Activated T-helper 2 cell treated with anti-CD3 and anti-CD28 coated beads, Interferon-gamma antibody, Interleukin-2, Interleukin-4, amounts not matched to agents 10 μg/mL and 5 μg/mL and 100 μg/mL, durations not matched to agents 14 hours and 24 hours and 36 hours (primary cell): ENCODE measurements around the gene CNOT11. TPM values are rescaled to one million over a fixed set of nuclear protein-coding genes. Genes with fewer than 3 reads are reported as not detected.
"Not testable (repeated sequence)": the region's sequence is repeated elsewhere in the genome, so short reads cannot be mapped to it uniquely, and the experiment has no call there.

Source experiments
- DNase-seq: peaks from one replicate; pipeline ENCODE4 v3.0.0; 2021; ENCODE audit warnings: low spot score
- H3K27ac Mint-ChIP-seq: one replicate; pipeline ENCODE4 v1.8.0; 2021; ENCODE audit warnings: mixed read lengths
- H3K27me3 Mint-ChIP-seq: one replicate; pipeline ENCODE4 v1.8.0; 2021; ENCODE audit warnings: low read depth, mixed read lengths
- H3K36me3 Mint-ChIP-seq: one replicate; pipeline ENCODE4 v1.8.0; 2021; ENCODE audit warnings: low read depth, mixed read lengths
- H3K4me1 Mint-ChIP-seq: one replicate; pipeline ENCODE4 v1.8.0; 2021; ENCODE audit warnings: low read depth, mixed read lengths
- H3K4me3 Mint-ChIP-seq: one replicate; pipeline ENCODE4 v1.8.0; 2021; ENCODE audit warnings: low read depth, mild to moderate bottlenecking, moderate library complexity, mixed read lengths
- H3K9me3 Mint-ChIP-seq: one replicate; pipeline ENCODE4 v1.8.0; 2021; ENCODE audit warnings: mixed read lengths
- intact Hi-C: fragments of 100-400 bp; cut with micrococcal nuclease; formaldehyde crosslinking; loops from one replicate; pipeline ENCODE4 v1.15.1; 2023
- total RNA-seq: library from RNA; stranded (reverse); gene quantifications from 2 replicates; pipeline ENCODE4 v1.2.3, GENCODE V29; 2022

CNOT11 gene
- total RNA-seq, 1 donor from 2014 or later, result 77.6 TPM

- intact Hi-C loops, result loop anchor here (5.0 to 10.0 kb wide), 2 partner anchors 133 to 239 kb away; partner anchors contain the start of gene CREG2
- not testable (repeated sequence) for H3K27me3 Mint-ChIP-seq, H3K9me3 Mint-ChIP-seq, DNase-seq, H3K27ac Mint-ChIP-seq
- Mint-ChIP-seq H3K4me1 (peaks cover 31% of the 10 kb centered on the region), H3K36me3 (peaks cover 17% of the 10 kb centered on the region), H3K4me3 (peak overlapping the region; percentile 13)
Measured at GRCh38 chr2:101251246-101251781, 1.4 kb upstream of the CNOT11 start.

GRCh38 chr2:101251844-101252407 is 760 bp upstream of the CNOT11 start:
- Mint-ChIP-seq H3K4me3 (peak overlapping the region; percentile 96), H3K9me3 (no peaks in the 10 kb centered on the region), H3K27ac (peak overlapping the region; percentile 89), H3K36me3 (peaks cover 23% of the 10 kb centered on the region), H3K27me3 (no peaks in the 10 kb centered on the region), H3K4me1 (peaks cover 34% of the 10 kb centered on the region)
- DNase-seq, result no peak
- intact Hi-C loops, result loop anchor here (1.0 to 10.0 kb wide), 5 partner anchors 20 to 689 kb away; partner anchors contain the start of genes CREG2 and PDCL3

DNA sequence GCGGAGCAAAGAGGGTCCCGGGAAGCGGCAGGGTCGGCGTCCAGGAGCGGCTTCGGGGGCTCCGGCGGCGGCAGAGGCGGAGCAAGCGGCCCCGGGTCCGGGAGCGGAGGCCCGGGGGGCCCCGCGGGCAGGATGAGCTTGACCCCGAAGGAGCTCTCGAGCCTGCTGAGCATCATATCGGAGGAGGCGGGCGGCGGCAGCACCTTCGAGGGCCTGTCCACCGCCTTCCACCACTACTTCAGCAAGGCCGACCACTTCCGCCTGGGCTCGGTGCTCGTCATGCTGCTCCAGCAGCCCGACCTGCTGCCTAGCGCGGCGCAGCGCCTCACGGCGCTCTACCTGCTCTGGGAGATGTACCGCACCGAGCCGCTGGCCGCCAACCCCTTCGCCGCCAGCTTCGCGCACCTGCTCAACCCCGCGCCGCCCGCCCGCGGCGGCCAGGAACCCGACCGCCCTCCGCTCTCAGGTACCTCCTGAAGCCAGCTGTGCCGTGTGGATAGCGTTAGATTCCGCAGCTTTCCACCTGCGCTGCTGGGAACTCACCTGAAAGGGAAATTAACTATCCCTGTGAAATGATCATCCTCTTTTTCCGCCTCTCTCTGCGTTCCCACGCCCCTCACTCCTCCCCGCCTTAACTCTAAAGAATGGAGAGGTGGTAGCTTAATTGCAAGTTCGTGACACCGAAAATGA is 472 bp downstream of the CNOT11 start:
- peaks cover 34% of the 10 kb centered on the region for H3K36me3 Mint-ChIP-seq
- intact Hi-C loops, result loop anchor here (2.0 to 10.0 kb wide), 3 partner anchors 132 to 690 kb away; partner anchors contain the start of genes CREG2 and PDCL3
- H3K27me3 Mint-ChIP-seq, result no peaks in the 10 kb centered on the region
- H3K9me3 Mint-ChIP-seq, result no peaks in the 10 kb centered on the region
- H3K4me1 Mint-ChIP-seq, result peaks cover 34% of the 10 kb centered on the region
- H3K4me3 Mint-ChIP-seq, result peak overlapping the region; percentile 96
- peak; percentile 74 for DNase-seq
- peak overlapping the region; percentile 95 for H3K27ac Mint-ChIP-seq

DNA sequence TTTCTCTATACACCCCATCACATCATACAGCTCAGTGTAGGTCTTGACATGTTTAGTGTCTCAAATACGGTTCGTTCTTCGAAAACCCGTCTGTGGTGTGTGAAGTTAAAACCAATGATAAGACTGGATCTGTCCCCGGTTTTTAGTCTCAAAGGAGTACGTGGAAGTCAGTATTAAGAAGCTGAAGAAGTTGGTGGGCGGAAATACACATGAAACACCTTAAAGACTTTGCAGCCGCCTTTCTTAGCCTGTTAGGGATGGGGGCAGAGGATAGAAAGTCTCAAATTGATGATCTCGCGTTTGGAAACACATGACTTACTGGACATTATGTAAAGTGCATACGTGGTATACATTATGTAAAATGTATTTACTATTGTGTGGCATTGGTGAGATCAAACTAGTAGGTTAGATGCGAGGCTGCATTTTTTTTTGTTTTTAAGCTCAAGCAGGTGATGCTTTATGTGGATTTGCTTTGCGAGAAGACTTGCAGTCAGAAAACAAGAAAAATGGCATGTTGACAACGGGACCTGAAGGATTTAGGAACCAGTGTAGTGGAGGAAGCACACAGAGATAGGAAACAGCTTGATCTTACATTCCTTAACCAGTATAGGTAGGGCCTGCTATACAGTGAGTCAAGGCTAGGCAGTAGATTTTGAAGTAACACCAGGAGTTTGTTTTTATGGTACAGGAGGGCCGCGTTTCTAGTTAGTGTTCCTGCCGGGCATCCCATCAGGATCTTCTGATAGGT is 1.2 kb downstream of the CNOT11 start:
- H3K27me3 Mint-ChIP-seq, result no peaks in the 10 kb centered on the region
- H3K27ac Mint-ChIP-seq, result peak overlapping the region; percentile 95
- intact Hi-C loops, result loop anchor here (2.0 to 10.0 kb wide), 3 partner anchors 131 to 691 kb away; partner anchors contain the start of genes CREG2 and PDCL3
- peaks cover 39% of the 10 kb centered on the region for H3K36me3 Mint-ChIP-seq
- peaks cover 34% of the 10 kb centered on the region for H3K4me1 Mint-ChIP-seq
- no peak for DNase-seq
- H3K4me3 Mint-ChIP-seq, result peak overlapping the region; percentile 96
- H3K9me3 Mint-ChIP-seq, result no peaks in the 10 kb centered on the region

GRCh38 chr2:101255501-101255900 is 2.8 kb downstream of the CNOT11 start:
- Mint-ChIP-seq H3K27ac (peak overlapping the region; percentile 43), H3K4me1 (peaks cover 34% of the 10 kb centered on the region), H3K4me3 (no peak overlapping the region), H3K27me3 (no peaks in the 10 kb centered on the region), H3K36me3 (peaks cover 48% of the 10 kb centered on the region), H3K9me3 (no peaks in the 10 kb centered on the region)
- intact Hi-C loops, result loop anchor here (10.0 kb wide), 1 partner anchor 129 kb away; the partner anchor contains the start of gene CREG2
- DNase-seq, result no peak

- peaks cover 36% of the 10 kb centered on the region for H3K4me1 Mint-ChIP-seq
- H3K4me3 Mint-ChIP-seq, result no peak overlapping the region
- no peak for DNase-seq
- H3K27me3 Mint-ChIP-seq, result no peaks in the 10 kb centered on the region
- H3K27ac Mint-ChIP-seq, result peak overlapping the region; percentile 39
- peaks cover 56% of the 10 kb centered on the region for H3K36me3 Mint-ChIP-seq
- intact Hi-C loops, result loop anchor here (10.0 kb wide), 1 partner anchor 128 kb away; the partner anchor contains the start of gene CREG2
- H3K9me3 Mint-ChIP-seq, result no peaks in the 10 kb centered on the region
Measured at GRCh38 chr2:101256316-101256715, 3.6 kb downstream of the CNOT11 start.

GRCh38 chr2:101258804-101259203 is 6.1 kb downstream of the CNOT11 start:
- Mint-ChIP-seq H3K36me3 (peaks cover 63% of the 10 kb centered on the region), H3K4me3 (no peak overlapping the region), H3K9me3 (no peaks in the 10 kb centered on the region), H3K4me1 (peaks cover 32% of the 10 kb centered on the region), H3K27ac (no peak overlapping the region), H3K27me3 (no peaks in the 10 kb centered on the region)
- intact Hi-C loops, result loop anchor here (10.0 kb wide), 1 partner anchor 126 kb away; the partner anchor contains the start of gene CREG2
- no peak for DNase-seq

GRCh38 chr2:101262142-101262541 is 9.5 kb downstream of the CNOT11 start:
- H3K4me3 Mint-ChIP-seq, result no peak overlapping the region
- H3K27me3 Mint-ChIP-seq, result no peaks in the 10 kb centered on the region
- DNase-seq, result no peak
- peaks cover 69% of the 10 kb centered on the region for H3K36me3 Mint-ChIP-seq
- no peaks in the 10 kb centered on the region for H3K9me3 Mint-ChIP-seq
- H3K4me1 Mint-ChIP-seq, result peaks cover 21% of the 10 kb centered on the region
- intact Hi-C loops, result no loop called here
- peak overlapping the region; percentile 9 for H3K27ac Mint-ChIP-seq

GRCh38 chr2:101263377-101263800 is 10.7 kb downstream of the CNOT11 start:
- peaks cover 69% of the 10 kb centered on the region for H3K36me3 Mint-ChIP-seq
- no peak for DNase-seq
- intact Hi-C loops, result no loop called here
- H3K27ac Mint-ChIP-seq, result no peak overlapping the region
- peaks cover 26% of the 10 kb centered on the region for H3K4me1 Mint-ChIP-seq
- H3K9me3 Mint-ChIP-seq, result no peaks in the 10 kb centered on the region
- H3K27me3 Mint-ChIP-seq, result no peaks in the 10 kb centered on the region
- no peak overlapping the region for H3K4me3 Mint-ChIP-seq

GRCh38 chr2:101264360-101264939 is 11.8 kb downstream of the CNOT11 start:
- no peak for DNase-seq
- Mint-ChIP-seq H3K36me3 (peaks cover 69% of the 10 kb centered on the region), H3K4me1 (peaks cover 26% of the 10 kb centered on the region), H3K4me3 (no peak overlapping the region), H3K27me3 (no peaks in the 10 kb centered on the region), H3K9me3 (no peaks in the 10 kb centered on the region), H3K27ac (peak overlapping the region; percentile 50)
- intact Hi-C loops, result no loop called here

DNA sequence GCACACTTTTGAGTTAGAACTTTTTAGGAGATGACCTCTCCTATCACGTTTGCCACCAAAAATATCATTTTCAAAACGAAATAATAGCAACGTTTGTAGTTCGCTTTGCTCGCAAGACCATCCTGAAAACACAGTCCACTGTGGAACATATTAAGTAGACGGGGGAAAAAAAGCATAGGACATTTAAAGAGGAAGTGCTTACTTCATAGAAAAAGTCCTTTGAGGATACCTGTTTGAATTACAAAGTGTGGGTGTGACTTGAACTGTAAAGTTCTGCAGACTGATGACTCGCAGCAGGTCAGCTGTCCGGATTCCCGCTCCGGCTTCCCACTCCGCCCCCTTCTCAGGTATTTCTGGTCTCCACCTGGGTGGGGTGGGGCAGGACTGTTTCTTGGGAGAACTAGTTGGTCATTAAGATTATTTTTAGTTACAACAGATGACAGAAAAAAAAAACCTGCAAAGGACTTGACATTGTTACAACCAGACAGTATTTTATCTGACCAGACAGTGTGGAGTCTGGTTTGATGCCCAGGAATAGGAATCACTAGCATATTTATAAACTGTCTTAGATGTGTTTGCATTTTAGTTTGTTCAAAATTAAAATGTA is 13.3 kb downstream of the CNOT11 start:
- Mint-ChIP-seq H3K9me3 (no peaks in the 10 kb centered on the region), H3K4me1 (peaks cover 35% of the 10 kb centered on the region), H3K4me3 (no peak overlapping the region), H3K27me3 (no peaks in the 10 kb centered on the region), H3K36me3 (peaks cover 74% of the 10 kb centered on the region), H3K27ac (no peak overlapping the region)
- intact Hi-C loops, result no loop called here
- DNase-seq, result no peak
